IMR-90 (cell line): ENCODE data around the gene PPP1R37. TPM values are rescaled to one million over a fixed set of nuclear protein-coding genes. Genes with fewer than 3 reads are reported as not detected.
A peak's percentile ranks its signal among the peaks of the same experiment; 100 is the strongest.

Experiments used
- ATAC-seq: fragments of 200-7000 bp; cut with Tn5 transposase; 2 replicates; pipeline ENCODE4 v1.9.1; 2020; ENCODE audit warnings: low read depth, mild to moderate bottlenecking, moderate library complexity
- BruUV-seq: library from RNA; stranded (reverse); fragments of 400-500 nt; replicated peaks from 2 replicates; lab custom pipeline; 2021; lab: Mats Ljungman, UMichigan
- CTCF ChIA-PET: fragments of 300-600 bp; formaldehyde crosslinking; extraction: SDS; loops from one replicate; lab custom pipeline; 2021; ENCODE audit warnings: antibody characterized with exemption; lab: Yijun Ruan, JAX
- POLR2A ChIA-PET: fragments of 300-600 bp; sonication (Branson Sonifier 250); formaldehyde crosslinking; loops from one replicate; lab custom pipeline; 2022; ENCODE audit warnings: antibody characterized with exemption; ENCODE audit not compliant: unreplicated experiment; lab: Charles Lee
- DNase-seq: peaks from one replicate; pipeline ENCODE4 v3.0.0; 2013
- H2AFZ ChIP-seq: replicated peaks from 2 replicates; pipeline ENCODE3; 2013; ENCODE audit warnings: low read length, mild to moderate bottlenecking; ENCODE audit not compliant: poor library complexity
- H2AK5ac ChIP-seq: 2 replicates; pipeline ENCODE4 v1.6.1; 2013; ENCODE audit warnings: low read depth, low read length, inconsistent platforms
- H2AK9ac ChIP-seq: replicated peaks from 2 replicates; pipeline ENCODE3; 2013; ENCODE audit warnings: mild to moderate bottlenecking, low read depth, low read length, moderate library complexity; ENCODE audit not compliant: poor library complexity
- H2BK120ac ChIP-seq: 2 replicates; pipeline ENCODE4 v1.6.1; 2013; ENCODE audit warnings: low read depth, low read length, inconsistent platforms
- H2BK15ac ChIP-seq: 3 replicates; pipeline ENCODE4 v1.6.1; 2013; ENCODE audit warnings: low read depth, low read length, inconsistent platforms
- H2BK20ac ChIP-seq: 2 replicates; pipeline ENCODE4 v1.6.1; 2013; ENCODE audit warnings: low read depth, mild to moderate bottlenecking, inconsistent platforms, low read length, moderate library complexity
- H2BK5ac ChIP-seq: 2 replicates; pipeline ENCODE4 v1.6.1; 2013; ENCODE audit warnings: mild to moderate bottlenecking, low read depth, low read length, inconsistent platforms; ENCODE audit not compliant: poor library complexity, severe bottlenecking
- H3K14ac ChIP-seq: replicated peaks from 2 replicates; pipeline ENCODE4 v1.6.1; 2013; ENCODE audit warnings: low read depth, low read length, inconsistent platforms
- H3K18ac ChIP-seq: 2 replicates; pipeline ENCODE4 v1.6.1; 2013; ENCODE audit warnings: low read depth, low read length, control low read depth
- H3K23ac ChIP-seq: 2 replicates; pipeline ENCODE4 v1.6.1; 2013; ENCODE audit warnings: low read depth, low read length, inconsistent platforms
- H3K27ac ChIP-seq: 2 replicates; pipeline ENCODE4 v1.5.1; 2013; ENCODE audit warnings: mild to moderate bottlenecking, control low read depth, low read length; ENCODE audit not compliant: insufficient read depth
- H3K27me3 ChIP-seq: 2 replicates; pipeline ENCODE4 v1.6.1; 2013; ENCODE audit warnings: low read length; ENCODE audit not compliant: control insufficient read depth, insufficient read depth
- H3K36me3 ChIP-seq: 2 replicates; pipeline ENCODE4 v1.6.1; 2013; ENCODE audit warnings: low read length, mixed read lengths; ENCODE audit not compliant: control insufficient read depth, insufficient read depth
- H3K4ac ChIP-seq: 2 replicates; pipeline ENCODE4 v1.6.1; 2013; ENCODE audit warnings: low read depth, low read length, inconsistent platforms
- H3K4me1 ChIP-seq: 2 replicates; pipeline ENCODE4 v1.6.1; 2013; ENCODE audit warnings: low read length, mixed read lengths; ENCODE audit not compliant: control insufficient read depth, insufficient read depth
- H3K4me2 ChIP-seq: 2 replicates; pipeline ENCODE4 v1.6.1; 2013; ENCODE audit warnings: low read depth, mild to moderate bottlenecking, control low read depth, low read length, moderate library complexity
- H3K4me3 ChIP-seq: 2 replicates; pipeline ENCODE4 v1.5.1; 2013; ENCODE audit warnings: low read depth, mild to moderate bottlenecking, control low read depth, low read length, moderate library complexity; ENCODE audit not compliant: insufficient read depth
- H3K56ac ChIP-seq: 2 replicates; pipeline ENCODE4 v1.6.1; 2013; ENCODE audit warnings: low read length, inconsistent platforms; ENCODE audit not compliant: insufficient read depth; ENCODE audit errors: extremely low read depth
- H3K79me1 ChIP-seq, 2 experiments: 2 replicates each; pipeline ENCODE4 v1.6.1; 2013; ENCODE audit warnings: low read length in 2 of 2, inconsistent platforms in 1 of 2, low read depth in 1 of 2
- H3K9ac ChIP-seq: 2 replicates; pipeline ENCODE4 v1.6.1; 2013; ENCODE audit warnings: low read depth, low read length, control low read depth
- H3K9me1 ChIP-seq: 2 replicates; pipeline ENCODE4 v1.6.1; 2013; ENCODE audit warnings: low read length, inconsistent platforms; ENCODE audit not compliant: insufficient read depth
- H3K9me3 ChIP-seq: 2 replicates; pipeline ENCODE4 v1.6.1; 2013; ENCODE audit warnings: low read length; ENCODE audit not compliant: control insufficient read depth, insufficient read depth
- H4K20me1 ChIP-seq: 2 replicates; pipeline ENCODE4 v1.6.1; 2013; ENCODE audit warnings: low read length, inconsistent platforms; ENCODE audit not compliant: insufficient read depth
- H4K5ac ChIP-seq: 2 replicates; pipeline ENCODE4 v1.6.1; 2013; ENCODE audit warnings: mild to moderate bottlenecking, low read depth, low read length, control low read depth
- H4K8ac ChIP-seq, 2 experiments: 2 replicates each; pipeline ENCODE4 v1.6.1; 2013; ENCODE audit warnings: low read depth in 2 of 2, low read length in 2 of 2, control low read depth in 1 of 2, inconsistent platforms in 1 of 2
- H4K91ac ChIP-seq: 2 replicates; pipeline ENCODE4 v1.6.1; 2013; ENCODE audit warnings: low read depth, low read length, inconsistent platforms; ENCODE audit not compliant: insufficient read depth
- BHLHE40 ChIP-seq: fragments of 150-350 bp; IDR thresholded peaks from 2 replicates; pipeline ENCODE4 v1.6.1; 2016; ENCODE audit warnings: mild to moderate bottlenecking, low read depth, low read length
- CHD1 ChIP-seq: IDR thresholded peaks from 2 replicates; pipeline ENCODE4 v1.6.1; 2012; ENCODE audit warnings: low read depth, low read length, improper control_type of control experiment
- CTCF ChIP-seq: conservative IDR thresholded peaks from 2 replicates; pipeline ENCODE4 v1.5.1; 2012; ENCODE audit warnings: mild to moderate bottlenecking, low read depth, low read length, improper control_type of control experiment
- ELK1 ChIP-seq: fragments of 150-350 bp; IDR thresholded peaks from 2 replicates; pipeline ENCODE4 v1.6.1; 2016; ENCODE audit warnings: low read depth, mild to moderate bottlenecking, low read length, moderate library complexity, borderline replicate concordance
- FOS ChIP-seq: fragments of 150-350 bp; IDR thresholded peaks from 2 replicates; pipeline ENCODE4 v1.6.1; 2016; ENCODE audit warnings: low read depth, low read length
- MAFK ChIP-seq: IDR thresholded peaks from 2 replicates; pipeline ENCODE4 v1.6.1; 2012; ENCODE audit warnings: low read depth, low read length, improper control_type of control experiment
- MAZ ChIP-seq: IDR thresholded peaks from 2 replicates; pipeline ENCODE4 v1.6.1; 2012; ENCODE audit warnings: low read depth, mild to moderate bottlenecking, low read length, improper control_type of control experiment, moderate library complexity, borderline replicate concordance
- MXI1 ChIP-seq: IDR thresholded peaks from 2 replicates; pipeline ENCODE4 v1.6.1; 2012; ENCODE audit warnings: low read depth, mild to moderate bottlenecking, low read length, moderate library complexity, borderline replicate concordance
- POLR2A ChIP-seq: IDR thresholded peaks from 2 replicates; pipeline ENCODE4 v1.6.1; 2012; ENCODE audit warnings: mild to moderate bottlenecking, low read depth, low read length
- RAD21 ChIP-seq: IDR thresholded peaks from 2 replicates; pipeline ENCODE4 v1.6.1; 2012; ENCODE audit warnings: low read length, improper control_type of control experiment
- RCOR1 ChIP-seq: IDR thresholded peaks from 2 replicates; pipeline ENCODE4 v1.6.1; 2012; ENCODE audit warnings: mild to moderate bottlenecking, low read length, improper control_type of control experiment; ENCODE audit not compliant: insufficient replicate concordance
- RFX5 ChIP-seq: IDR thresholded peaks from 2 replicates; pipeline ENCODE4 v1.8.0; 2012; ENCODE audit warnings: low read depth, mild to moderate bottlenecking, low read length, moderate library complexity
- USF2 ChIP-seq: fragments of 150-350 bp; IDR thresholded peaks from 2 replicates; pipeline ENCODE4 v1.6.1; 2017; ENCODE audit warnings: mild to moderate bottlenecking, antibody characterized with exemption, low read length, low read depth
- WGBS, 2 experiments: methylation state at CpG; one replicate each; pipeline versions ENCODE4 v1.1.5 to v1.1.7; 2013; ENCODE audit warnings: missing lambda C conversion rate in 2 of 2; ENCODE audit not compliant: insufficient read length in 1 of 2; ENCODE audit errors: extremely low coverage in 2 of 2; 5-methylcytosine and 5-hydroxymethylcytosine counted together
- dilution Hi-C: fragments of 300-500 bp; cut with HindIII; formaldehyde crosslinking; loops from one replicate; pipeline ENCODE4 v1.14.3; 2018; ENCODE audit warnings: low sequenced_read_pairs; ENCODE audit not compliant: unreplicated experiment
- in situ Hi-C: fragments of 300-500 bp; cut with MboI; formaldehyde crosslinking; loops from 3 replicates; pipeline ENCODE4 v1.14.3; 2019; ENCODE audit warnings: low sequenced_read_pairs, inconsistent platforms, mixed read lengths
- intact Hi-C: fragments of 100-400 bp; cut with micrococcal nuclease; formaldehyde crosslinking; loops from 2 replicates; pipeline ENCODE4 v1.10.0; 2022
- polyA plus RNA-seq, 3 experiments: library from polyadenylated mRNA; depleted of rRNA; stranded (reverse); fragments of >200 nt; gene quantifications; 2 replicates each; pipeline ENCODE4 v1.2.3, GENCODE V29; 2012; ENCODE audit warnings: low replicate concordance in 1 of 3
- total RNA-seq: library from RNA; depleted of rRNA; stranded (reverse); fragments of >200 nt; gene quantifications from 2 replicates; pipeline ENCODE4 v1.2.3, GENCODE V29; 2012

The PPP1R37 gene
- total and polyA plus RNA-seq, 2 of the 4 experiments (the other 2 are of a cell fraction): 13.1 to 18.5 TPM

- TF ChIP-seq MAZ (no peak), BHLHE40 (no peak), USF2 (no peak), RAD21 (no peak)
Measured at GRCh38 chr19:45179892-45180370, 87.0 kb downstream of the PPP1R37 start (continued).

- H3K4me1 ChIP-seq: peaks cover 4% of the 10 kb centered on the region; the same call in 1 of the 2 replicates
- 0 out of 2 replicates have a peak overlapping the region, but pooled peaks have one; percentile 30 for H2AK5ac ChIP-seq
- dilution Hi-C loops (no loop called here), intact Hi-C loops (no loop called here), in situ Hi-C loops (no loop called here)
- H3K79me1 ChIP-seq: peaks cover 11 to 45% of the 10 kb centered on the region in 2 experiments
- H2BK120ac ChIP-seq: no peak overlapping the region
- peaks cover 16% of the 10 kb centered on the region; the same call in 1 of the 2 replicates for H4K20me1 ChIP-seq
- ATAC-seq: no peak
- no peak overlapping the region for H2BK20ac ChIP-seq
- POLR2A ChIA-PET: no interaction called here
- no peak overlapping the region for H2AFZ ChIP-seq
- no peak overlapping the region for H3K14ac ChIP-seq
- H3K18ac ChIP-seq: no peak overlapping the region
- H4K5ac ChIP-seq: no peak overlapping the region
- no peak overlapping the region for H2BK5ac ChIP-seq
- no peak overlapping the region for H3K27ac ChIP-seq
- H2AK9ac ChIP-seq: no peak overlapping the region
- H3K4me2 ChIP-seq: no peak overlapping the region
- H3K9ac ChIP-seq: no peak overlapping the region
- no TSS peak for BruUV-seq
- H2BK15ac ChIP-seq: no peak overlapping the region
- H3K4ac ChIP-seq: no peak overlapping the region
- H3K9me3 ChIP-seq: no peaks in the 10 kb centered on the region
- WGBS, 2 experiments: 94% methylated on average over 5 of the region's 7 CpGs; no CpG with 5 or more reads in 1 of the 2 experiments
- 0 out of 2 replicates have a peak, but pooled peaks cover 12% of the 10 kb centered on the region for H3K9me1 ChIP-seq
- no peak overlapping the region for H3K4me3 ChIP-seq
- no peak overlapping the region for H3K23ac ChIP-seq
- H3K36me3 ChIP-seq: peaks cover 4% of the 10 kb centered on the region; the same call in 1 of the 2 replicates
- DNase-seq: no peak
- H3K56ac ChIP-seq: no peak overlapping the region
- CTCF ChIA-PET: no interaction called here
- no peak overlapping the region for H4K8ac ChIP-seq
- H3K27me3 ChIP-seq: no peaks in the 10 kb centered on the region
- no peak overlapping the region for H4K91ac ChIP-seq
- TF ChIP-seq POLR2A: no peak
- no peak for TF ChIP-seq CHD1
- TF ChIP-seq MXI1: no peak
- no peak for TF ChIP-seq FOS
- TF ChIP-seq MAZ: no peak
- no peak for TF ChIP-seq RCOR1
- TF ChIP-seq CTCF: no peak
- TF ChIP-seq RFX5: no peak
- no peak for TF ChIP-seq ELK1
- no peak for TF ChIP-seq MAFK
Measured at GRCh38 chr19:45180936-45181335, 88.0 kb downstream of the PPP1R37 start.
